Measurements from ENCODE around the gene RAP1GAP2.

DNA sequence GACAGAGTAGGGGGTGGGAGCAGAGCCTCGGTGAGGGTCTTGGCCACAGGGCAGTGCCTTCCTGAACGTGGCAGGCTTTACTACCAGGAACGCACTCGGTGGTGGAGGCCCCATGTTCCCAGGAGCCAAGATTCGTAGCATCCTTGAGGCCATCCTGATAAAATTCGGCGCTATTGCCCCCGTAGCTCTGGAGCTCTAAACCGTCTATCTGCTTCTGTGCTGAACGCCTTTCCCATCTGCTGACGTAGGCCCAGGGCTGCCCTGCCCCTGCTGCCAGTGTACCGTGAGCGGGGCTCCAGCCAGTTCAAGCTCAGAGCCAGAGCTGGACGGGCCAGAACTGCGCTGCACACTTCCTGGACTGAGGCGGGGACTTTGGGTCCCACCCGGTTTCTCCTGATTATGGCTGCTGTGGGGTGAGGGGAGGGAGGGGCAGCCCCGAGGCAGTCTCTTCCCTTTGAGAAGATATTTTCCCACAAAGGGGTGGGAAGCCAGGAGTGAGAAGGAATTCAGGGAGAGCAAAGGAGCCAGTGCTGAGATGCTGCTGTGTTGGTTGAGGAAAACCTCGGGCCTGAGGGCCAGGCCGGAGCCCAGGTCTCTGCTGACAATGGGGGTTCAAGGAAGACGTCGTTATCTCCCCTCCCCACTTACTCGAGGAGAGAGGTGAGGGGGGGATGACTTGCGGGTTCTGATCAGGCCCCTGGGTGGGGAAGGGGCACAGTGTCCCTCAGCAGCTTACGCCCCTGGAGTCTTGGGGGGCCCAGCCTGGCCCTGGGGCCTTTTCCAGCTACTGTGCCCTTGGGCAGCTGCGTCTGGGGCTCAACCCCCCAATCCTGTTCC lies 237.7 kb downstream of the RAP1GAP2 start:
- TF ChIP-seq, protein P1, sequence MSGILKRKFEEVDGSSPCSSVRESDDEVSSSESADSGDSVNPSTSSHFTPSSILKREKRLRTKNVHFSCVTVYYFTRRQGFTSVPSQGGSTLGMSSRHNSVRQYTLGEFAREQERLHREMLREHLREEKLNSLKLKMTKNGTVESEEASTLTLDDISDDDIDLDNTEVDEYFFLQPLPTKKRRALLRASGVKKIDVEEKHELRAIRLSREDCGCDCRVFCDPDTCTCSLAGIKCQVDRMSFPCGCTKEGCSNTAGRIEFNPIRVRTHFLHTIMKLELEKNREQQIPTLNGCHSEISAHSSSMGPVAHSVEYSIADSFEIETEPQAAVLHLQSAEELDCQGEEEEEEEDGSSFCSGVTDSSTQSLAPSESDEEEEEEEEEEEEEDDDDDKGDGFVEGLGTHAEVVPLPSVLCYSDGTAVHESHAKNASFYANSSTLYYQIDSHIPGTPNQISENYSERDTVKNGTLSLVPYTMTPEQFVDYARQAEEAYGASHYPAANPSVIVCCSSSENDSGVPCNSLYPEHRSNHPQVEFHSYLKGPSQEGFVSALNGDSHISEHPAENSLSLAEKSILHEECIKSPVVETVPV (CRISPR knock-in tag; IDR thresholded peaks at IDR 0.05), result no peak
- no peak for TF ChIP-seq GLIS3 (CRISPR knock-in tag; IDR thresholded peaks at IDR 0.05)
- TF ChIP-seq ZFP3 (CRISPR knock-in tag; IDR thresholded peaks at IDR 0.05), result no peak
- no peak for TF ChIP-seq SNAI2 (CRISPR knock-in tag; IDR thresholded peaks at IDR 0.05)
- no peak for TF ChIP-seq OSR1 (CRISPR knock-in tag; IDR thresholded peaks at IDR 0.05)
- TF ChIP-seq, protein P2, sequence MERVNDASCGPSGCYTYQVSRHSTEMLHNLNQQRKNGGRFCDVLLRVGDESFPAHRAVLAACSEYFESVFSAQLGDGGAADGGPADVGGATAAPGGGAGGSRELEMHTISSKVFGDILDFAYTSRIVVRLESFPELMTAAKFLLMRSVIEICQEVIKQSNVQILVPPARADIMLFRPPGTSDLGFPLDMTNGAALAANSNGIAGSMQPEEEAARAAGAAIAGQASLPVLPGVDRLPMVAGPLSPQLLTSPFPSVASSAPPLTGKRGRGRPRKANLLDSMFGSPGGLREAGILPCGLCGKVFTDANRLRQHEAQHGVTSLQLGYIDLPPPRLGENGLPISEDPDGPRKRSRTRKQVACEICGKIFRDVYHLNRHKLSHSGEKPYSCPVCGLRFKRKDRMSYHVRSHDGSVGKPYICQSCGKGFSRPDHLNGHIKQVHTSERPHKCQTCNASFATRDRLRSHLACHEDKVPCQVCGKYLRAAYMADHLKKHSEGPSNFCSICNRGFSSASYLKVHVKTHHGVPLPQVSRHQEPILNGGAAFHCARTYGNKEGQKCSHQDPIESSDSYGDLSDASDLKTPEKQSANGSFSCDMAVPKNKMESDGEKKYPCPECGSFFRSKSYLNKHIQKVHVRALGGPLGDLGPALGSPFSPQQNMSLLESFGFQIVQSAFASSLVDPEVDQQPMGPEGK (CRISPR knock-in tag; IDR thresholded peaks at IDR 0.05; ENCODE audit: borderline replicate concordance), result no peak
